ENCODE measurements around the gene ZNF28.
"Not testable (repeated sequence)": the region's sequence is repeated elsewhere in the genome, so short reads cannot be mapped to it uniquely, and the experiment has no call there.

- TF ChIP-seq ARNTL (CRISPR knock-in tag; IDR thresholded peaks at IDR 0.05; ENCODE audit: borderline replicate concordance, low read depth); ISL1 (CRISPR knock-in tag; IDR thresholded peaks at IDR 0.05); RARB (CRISPR knock-in tag; IDR thresholded peaks at IDR 0.05): not testable (repeated sequence)
- TF ChIP-seq, protein P1, sequence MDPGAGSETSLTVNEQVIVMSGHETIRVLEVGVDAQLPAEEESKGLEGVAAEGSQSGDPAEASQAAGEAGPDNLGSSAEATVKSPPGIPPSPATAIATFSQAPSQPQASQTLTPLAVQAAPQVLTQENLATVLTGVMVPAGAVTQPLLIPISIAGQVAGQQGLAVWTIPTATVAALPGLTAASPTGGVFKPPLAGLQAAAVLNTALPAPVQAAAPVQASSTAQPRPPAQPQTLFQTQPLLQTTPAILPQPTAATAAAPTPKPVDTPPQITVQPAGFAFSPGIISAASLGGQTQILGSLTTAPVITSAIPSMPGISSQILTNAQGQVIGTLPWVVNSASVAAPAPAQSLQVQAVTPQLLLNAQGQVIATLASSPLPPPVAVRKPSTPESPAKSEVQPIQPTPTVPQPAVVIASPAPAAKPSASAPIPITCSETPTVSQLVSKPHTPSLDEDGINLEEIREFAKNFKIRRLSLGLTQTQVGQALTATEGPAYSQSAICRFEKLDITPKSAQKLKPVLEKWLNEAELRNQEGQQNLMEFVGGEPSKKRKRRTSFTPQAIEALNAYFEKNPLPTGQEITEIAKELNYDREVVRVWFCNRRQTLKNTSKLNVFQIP (CRISPR knock-in tag; IDR thresholded peaks at IDR 0.05; ENCODE audit: borderline replicate concordance, low read depth) = not testable (repeated sequence)
Measured at GRCh38 chr19:52847352-52847751, 25.9 kb upstream of the ZNF28 start.

Measured in SK-N-SH treated with all-trans-retinoic acid at 6 μM for 48 hours (cell line).